NCI-H1092 treated with DMSO at 0.1 percent for 48 hours (cell line): ENCODE results near the gene SDHA.
A peak's percentile ranks its signal among the peaks of the same experiment; 100 is the strongest.

Source experiments
- DNase-seq: peaks from one replicate; lab custom pipeline; 2025; lab: John Stamatoyannopoulos, UW

Gene SDHA

GRCh38 chr5:217494-218456 is at the start of gene SDHA, which contains the start of gene CCDC127:
Gene SDHA, plus strand, starts transcription at chr5:218320. Its CDS starts 36 bp downstream, at chr5:218356.
Gene CCDC127, minus strand, starts transcription at chr5:218153. Its CDS starts 1,304 bp downstream, at chr5:216849.
- peak; percentile 92 for DNase-seq

DNA sequence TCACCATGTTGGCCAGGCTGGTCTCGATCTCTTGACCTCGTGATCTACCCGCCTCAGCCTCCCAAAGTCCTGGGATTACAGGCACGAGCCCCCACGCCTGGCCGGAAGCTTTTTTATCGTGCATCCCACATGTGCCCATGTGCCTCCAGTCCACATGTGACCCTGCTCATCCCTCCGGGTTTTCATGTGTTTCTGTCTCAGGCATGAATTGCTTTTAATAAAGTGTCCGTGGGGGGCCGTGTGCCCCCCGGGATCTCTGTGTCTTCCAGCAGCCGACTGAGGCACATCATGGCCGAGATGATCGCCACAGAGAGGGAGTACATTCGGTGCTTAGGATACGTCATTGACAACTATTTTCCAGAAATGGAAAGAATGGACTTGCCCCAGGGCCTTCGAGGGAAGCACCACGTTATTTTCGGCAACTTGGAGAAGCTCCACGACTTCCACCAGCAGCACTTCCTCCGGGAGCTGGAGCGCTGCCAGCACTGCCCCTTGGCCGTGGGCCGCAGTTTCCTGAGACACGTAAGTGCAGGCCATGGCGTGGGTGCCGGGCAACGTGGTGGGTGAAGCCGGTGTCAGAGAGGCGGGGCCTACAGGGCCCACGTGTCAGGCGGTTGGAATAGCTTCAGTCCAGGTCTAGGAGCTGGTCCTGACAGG is 48.9 kb upstream of the SDHA start:
- DNase-seq = no peak

- no peak for DNase-seq
These were observed 48.4 kb upstream of the SDHA start for GRCh38 chr5:169728-170094.

- no peak for DNase-seq
These were observed 46.9 kb upstream of the SDHA start for GRCh38 chr5:170971-171800.

- no peak for DNase-seq
These were observed 46.3 kb upstream of the SDHA start for GRCh38 chr5:171801-172331.

DNA sequence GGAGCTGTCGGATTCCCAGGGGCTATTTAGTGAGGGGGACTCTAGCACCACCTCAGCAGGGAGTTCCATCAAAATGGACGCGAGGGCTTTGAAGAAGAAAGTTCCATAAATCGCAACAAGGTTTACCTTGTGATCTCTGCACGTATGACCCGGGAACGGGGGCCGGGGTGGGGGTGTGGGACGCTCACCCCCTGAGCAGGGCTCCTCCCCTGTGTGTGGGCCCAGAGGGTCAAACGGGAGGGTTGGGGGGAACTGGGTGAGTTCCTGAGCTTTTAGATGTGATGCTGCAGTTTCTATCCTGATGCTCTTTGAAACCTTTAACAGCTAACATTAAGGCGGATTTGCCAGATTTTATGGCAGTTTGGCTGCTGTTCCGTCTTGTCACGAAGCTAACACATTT is 45.7 kb upstream of the SDHA start:
- DNase-seq = no peak

GRCh38 chr5:172841-173251 is 45.3 kb upstream of the SDHA start:
- no peak for DNase-seq

DNA sequence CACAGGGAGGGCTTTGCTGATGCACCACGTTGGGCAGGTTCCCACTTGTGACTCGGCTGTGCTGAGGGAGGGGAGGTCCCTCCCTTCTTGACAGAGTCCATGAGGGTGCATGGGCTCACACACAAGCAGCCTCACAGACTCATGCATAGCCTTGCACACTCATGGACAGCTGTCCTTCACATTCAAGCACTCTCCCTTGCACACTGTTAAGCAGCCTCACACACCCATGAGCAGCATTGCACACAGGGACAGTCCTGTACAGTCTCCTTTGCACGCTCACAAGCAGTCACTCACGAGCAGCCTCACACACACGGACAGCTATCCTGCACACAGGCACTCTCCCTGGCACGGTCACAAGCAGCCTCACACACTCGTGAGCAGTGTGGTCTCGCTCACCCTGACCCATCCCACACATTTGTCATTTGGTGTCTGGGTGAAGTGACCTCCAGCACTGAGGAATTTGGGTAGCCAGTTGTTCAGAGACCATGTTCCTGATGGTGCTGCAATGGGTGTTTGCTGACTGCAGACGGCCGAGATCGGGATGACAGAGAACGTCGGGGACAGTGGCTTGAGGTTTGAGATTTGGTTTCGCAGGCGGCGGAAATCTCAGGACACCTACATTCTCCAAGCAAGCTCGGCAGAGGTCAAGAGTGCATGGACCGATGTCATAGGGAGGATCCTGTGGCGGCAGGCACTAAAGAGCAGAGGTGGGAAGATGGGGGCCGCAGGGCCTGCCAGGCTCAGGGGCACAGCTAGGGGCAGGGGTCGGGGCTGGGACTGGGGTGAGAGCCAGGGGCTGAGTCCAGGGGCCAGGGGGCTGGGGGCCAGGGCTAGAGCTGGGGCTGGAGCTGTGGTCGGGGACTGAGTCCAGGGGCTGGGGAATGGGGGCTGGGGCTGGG is 44.5 kb upstream of the SDHA start:
- no peak for DNase-seq

DNA sequence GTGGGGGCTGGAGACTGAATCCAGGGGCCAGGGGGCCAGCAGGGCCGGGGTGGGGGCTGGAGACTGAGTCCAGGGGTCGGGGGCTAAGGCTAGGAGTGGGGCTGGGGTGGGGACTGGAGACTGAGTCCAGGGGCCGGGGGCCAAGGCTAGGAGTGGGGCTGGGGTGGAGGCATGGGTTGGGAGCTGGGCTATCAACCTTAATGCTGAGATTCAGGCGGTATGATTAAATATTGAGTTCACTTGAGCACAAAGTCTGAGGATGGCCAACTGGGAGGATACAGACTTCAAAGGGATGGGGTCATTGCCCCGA is 43.9 kb upstream of the SDHA start:
- DNase-seq = no peak

DNA sequence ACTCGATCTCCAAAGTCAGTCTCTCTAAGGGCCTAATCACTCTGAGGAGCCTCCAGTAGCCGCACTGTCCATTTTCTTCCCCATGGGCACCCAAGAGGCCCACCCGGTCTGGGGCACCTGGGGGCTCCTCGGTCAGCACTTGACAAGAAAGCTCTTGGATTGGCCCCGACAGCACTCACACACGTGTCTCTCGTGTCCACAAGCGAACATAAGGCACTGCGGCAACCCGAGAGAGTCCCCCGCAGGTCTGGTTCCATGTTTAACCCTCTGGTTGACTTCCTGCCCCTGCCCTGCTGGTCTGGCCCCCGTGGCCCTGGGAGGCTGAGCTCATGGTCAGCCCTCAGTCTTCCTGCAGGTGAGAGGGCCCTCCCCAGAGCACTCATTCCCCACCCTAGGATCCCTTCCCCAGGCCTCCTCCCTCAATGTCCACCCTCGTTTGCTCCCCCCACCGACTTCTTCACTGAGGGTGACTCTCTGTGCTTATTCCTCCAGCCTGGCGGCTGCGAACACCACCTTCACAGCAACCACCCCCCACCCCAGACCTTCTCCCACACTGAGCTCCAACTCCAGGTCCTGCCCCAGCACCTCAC is 43.1 kb upstream of the SDHA start:
- no peak for DNase-seq

GRCh38 chr5:176296-176823 is 41.8 kb upstream of the SDHA start:
- DNase-seq = no peak

GRCh38 chr5:178110-178509 is 40.0 kb upstream of the SDHA start:
- DNase-seq = no peak

GRCh38 chr5:179401-179800 is 38.7 kb upstream of the SDHA start:
- DNase-seq = no peak

DNA sequence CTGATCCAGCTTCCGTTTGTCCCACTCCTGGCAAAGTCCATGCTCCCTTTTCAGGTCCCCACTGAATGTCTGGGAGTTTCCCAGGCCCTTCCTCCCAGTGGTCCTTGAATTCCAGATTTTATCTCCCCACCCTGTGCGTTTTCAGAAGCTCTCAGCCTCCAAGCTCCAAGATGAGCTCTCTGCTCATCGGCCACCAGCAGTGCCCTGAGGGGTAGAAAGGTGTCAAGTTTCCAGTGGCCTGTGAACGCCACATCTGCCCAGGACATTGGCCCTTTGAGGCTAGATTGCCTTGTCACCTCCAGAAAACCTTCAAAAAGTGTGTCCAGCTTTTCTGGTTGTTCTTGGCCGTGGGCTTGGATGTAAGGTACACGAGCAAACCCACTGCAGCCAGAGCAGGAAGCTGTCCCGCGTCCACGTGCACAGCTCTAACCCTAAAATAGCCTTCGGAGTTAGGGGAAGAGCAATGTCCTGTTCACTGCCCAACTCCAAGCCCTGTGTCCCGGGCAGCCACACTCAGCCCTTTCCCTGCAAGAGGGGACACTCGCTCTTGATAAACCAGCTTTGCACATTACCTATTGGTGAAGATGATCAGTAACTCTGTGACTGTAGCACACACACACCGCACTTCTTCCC is 37.7 kb upstream of the SDHA start:
- no peak for DNase-seq

GRCh38 chr5:181160-181559 is 37.0 kb upstream of the SDHA start:
- DNase-seq = no peak

- DNase-seq = no peak
These were observed 36.6 kb upstream of the SDHA start for GRCh38 chr5:181566-181965.

- no peak for DNase-seq
These were observed 36.0 kb upstream of the SDHA start for GRCh38 chr5:182126-182525.

DNA sequence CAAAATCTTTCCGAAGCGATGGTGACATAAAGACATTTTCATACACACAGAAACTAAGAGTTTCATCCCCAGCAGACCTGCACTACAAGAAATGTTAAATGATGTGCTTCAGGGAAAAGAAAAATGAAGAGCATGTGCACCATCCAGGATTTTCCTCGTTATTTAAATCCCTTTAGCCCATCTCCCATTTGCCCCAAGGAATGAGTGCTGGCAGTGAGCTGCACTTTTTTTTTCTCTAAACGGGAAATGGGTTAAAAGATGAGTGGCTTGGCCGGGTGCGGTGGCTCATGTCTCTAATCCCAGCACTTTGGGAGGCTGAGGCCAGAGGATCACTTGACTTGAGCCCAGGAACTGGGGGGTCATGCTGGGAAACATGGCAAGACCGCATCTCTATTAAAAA is 33.6 kb upstream of the SDHA start:
- no peak for DNase-seq

- no peak for DNase-seq
These were observed 32.7 kb upstream of the SDHA start for GRCh38 chr5:185095-186070.
